HG02973 (cell line): ENCODE measurements around the gene PANX3.

Source experiments
- ATAC-seq: cut with Tn5 transposase; IDR thresholded peaks from one replicate; pipeline ENCODE4 v1.9.1; 2021; ENCODE audit warnings: moderate library complexity; ENCODE audit not compliant: unreplicated experiment

The PANX3 gene

GRCh38 chr11:124656774-124657630 is 45.8 kb downstream of the PANX3 start:
- ATAC-seq, result no peak

- ATAC-seq, result no peak
Observed at GRCh38 chr11:124657904-124658303, 46.7 kb downstream of the PANX3 start.

DNA sequence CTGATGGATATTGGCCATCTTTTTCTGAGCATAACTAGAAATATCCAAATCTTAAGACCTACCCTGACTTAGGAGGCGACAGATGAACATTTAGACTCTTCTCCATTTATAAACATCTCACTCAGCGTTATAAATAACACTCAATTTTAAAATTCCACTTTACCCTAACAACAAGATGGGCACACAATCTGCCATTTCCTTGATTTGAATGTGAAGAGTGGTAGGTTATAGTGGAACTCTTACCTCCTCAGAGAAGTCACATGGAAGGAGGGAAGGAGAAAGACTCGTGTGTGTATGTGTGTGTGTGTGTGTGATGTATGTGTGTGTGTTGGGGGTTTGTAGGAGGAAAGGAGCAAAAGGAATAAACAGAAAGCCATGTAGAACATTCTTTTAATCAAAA is 47.3 kb downstream of the PANX3 start:
- ATAC-seq, result no peak

DNA sequence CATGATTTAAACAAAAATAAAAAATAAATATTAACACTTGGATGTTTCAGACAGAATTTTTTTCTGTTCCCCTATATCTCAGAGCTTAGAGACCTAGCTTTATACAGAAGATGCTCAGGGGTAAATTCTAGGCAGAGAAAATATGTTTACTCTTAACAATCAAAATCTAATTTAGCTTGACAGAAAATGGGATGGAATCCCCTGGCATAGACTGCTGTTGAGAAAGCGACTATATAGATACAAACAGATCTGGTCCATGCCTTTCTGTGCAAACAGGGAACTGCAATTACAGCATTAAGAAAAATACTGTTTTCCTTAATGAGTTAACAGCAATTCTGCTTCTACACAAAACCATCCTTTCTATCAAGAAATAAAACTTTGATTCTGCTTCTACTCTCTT is 47.8 kb downstream of the PANX3 start:
- no peak for ATAC-seq

GRCh38 chr11:124661553-124661952 is 50.3 kb downstream of the PANX3 start:
- ATAC-seq, result no peak

- ATAC-seq, result no peak
Observed at GRCh38 chr11:124662106-124662505, 50.9 kb downstream of the PANX3 start.

- ATAC-seq, result no peak
Observed at GRCh38 chr11:124663861-124664260, 52.6 kb downstream of the PANX3 start.

DNA sequence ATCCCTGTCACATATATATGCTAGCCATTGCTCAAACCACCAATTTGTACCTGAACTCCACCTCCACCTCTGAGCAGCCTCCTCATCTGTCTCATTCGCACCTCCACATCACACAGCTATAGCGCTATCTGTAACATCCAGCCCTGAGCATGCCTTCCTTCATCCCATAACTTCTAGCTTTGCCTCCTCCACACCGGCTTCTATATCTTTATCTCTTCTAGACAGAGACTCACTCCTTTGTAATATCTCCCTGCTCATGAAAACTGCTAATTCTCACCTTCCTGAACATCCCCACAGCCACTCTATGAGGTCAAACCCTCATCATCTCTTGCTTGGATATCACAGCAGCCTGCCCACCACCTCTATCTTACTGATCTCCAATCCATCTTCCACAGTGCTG is 56.4 kb downstream of the PANX3 start:
- no peak for ATAC-seq

DNA sequence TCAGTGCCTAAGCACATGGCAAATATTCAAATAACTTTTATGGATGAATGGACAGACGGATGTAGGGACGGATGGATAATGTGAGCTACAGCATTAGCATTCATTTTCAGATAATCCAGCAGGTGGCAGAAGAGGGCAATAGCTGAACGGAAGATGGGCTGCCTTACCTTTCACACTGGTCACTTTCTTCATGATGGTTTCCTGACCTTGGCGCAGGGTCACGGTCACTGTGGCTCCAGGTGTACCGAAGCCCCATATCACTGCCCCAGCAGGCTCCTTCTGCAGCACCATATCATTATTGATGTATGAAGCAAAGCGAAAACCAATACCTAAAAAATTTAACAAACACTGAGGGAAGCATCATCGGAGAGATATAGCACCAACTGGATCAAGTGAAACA is 58.0 kb downstream of the PANX3 start:
- peak; percentile 36 for ATAC-seq
